ENCODE data around the gene HOXD13. TPM values are rescaled to one million over a fixed set of nuclear protein-coding genes. Genes with fewer than 3 reads are reported as not detected.

Gene HOXD13
- total RNA-seq, 1 experiment from 2014 or later: 0.36 TPM

DNA sequence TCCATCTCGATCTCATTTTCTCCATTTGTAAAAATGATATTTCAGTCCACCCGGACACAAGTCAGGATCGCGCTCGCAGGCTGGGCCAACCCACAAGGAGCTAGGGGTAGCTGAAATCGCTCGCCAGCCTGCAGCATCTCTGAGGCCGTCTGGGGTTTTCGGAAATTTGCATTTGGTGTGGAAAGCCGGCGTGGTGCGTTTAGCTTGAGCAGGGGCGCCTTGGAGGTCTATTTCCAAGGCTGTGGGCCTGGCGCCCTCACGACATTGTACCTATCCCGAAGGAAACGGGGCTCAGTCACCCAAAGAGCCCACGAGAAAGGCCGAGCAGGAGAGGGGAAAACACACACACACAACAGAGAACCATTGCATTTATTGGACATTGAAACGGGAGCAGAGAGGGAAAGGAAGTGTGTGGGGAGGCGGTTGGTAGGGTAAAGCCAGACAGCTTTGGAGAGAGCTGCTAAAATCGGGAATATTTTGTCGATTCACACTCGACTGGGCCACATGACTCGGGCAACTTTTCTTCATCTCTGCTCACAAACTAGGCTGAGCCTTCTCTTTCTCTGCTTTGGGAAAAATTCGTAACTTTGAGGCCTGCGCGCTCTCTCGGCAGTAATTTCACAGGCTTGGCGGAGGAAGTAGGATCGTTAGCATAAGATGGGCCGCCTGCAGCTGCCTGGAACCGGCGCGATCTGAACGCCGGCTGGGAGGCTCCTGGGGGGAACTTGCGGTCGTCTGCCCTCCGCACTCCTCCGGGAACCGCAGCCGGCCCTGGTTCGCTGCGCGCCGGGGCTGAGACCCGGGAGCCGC, 35.9 kb downstream of the HOXD13 start:
- no peak overlapping the region for H3K9ac ChIP-seq (ENCODE audit: low read length)
- H3K4me3 ChIP-seq (ENCODE audit: low read length): no peak overlapping the region
- POLR2A ChIA-PET (ENCODE audit: unreplicated experiment): no interaction called here
- peaks cover 10% of the 10 kb centered on the region for H3K4me1 ChIP-seq (ENCODE audit: insufficient read depth, low read length)
- ATAC-seq (no peak), DNase-seq (no peak)
- H3K36me3 ChIP-seq (ENCODE audit: low read depth, low read length): no peaks in the 10 kb centered on the region; the same call in 1 of the 2 replicates
- no peaks in the 10 kb centered on the region for H4K20me1 ChIP-seq (ENCODE audit: low read length)
- intact Hi-C loops (cut with micrococcal nuclease): no loop called here
- no peaks in the 10 kb centered on the region for H3K9me3 ChIP-seq (ENCODE audit: low read length)
- no peak overlapping the region for H2AFZ ChIP-seq (ENCODE audit: low read length)
- CTCF ChIA-PET: interaction anchor here (0.6 to 2.4 kb wide), 4 partner anchors 317 to 543 kb away, joined by 3 to 17 read pairs (median 6); no protein-coding TSS in a partner anchor
- BruUV-seq (replicated peaks): no TSS peak
- no peak overlapping the region for H3K27ac ChIP-seq (ENCODE audit: low read length)
- no peaks in the 10 kb centered on the region for H3K9me2 ChIP-seq (replicated peaks; ENCODE audit: low read length)
- H3K27me3 ChIP-seq (ENCODE audit: low read length): no peaks in the 10 kb centered on the region
- no peaks in the 10 kb centered on the region for H3K79me2 ChIP-seq (ENCODE audit: low read length)
- TF ChIP-seq EZH2phosphoT487 (IDR thresholded peaks at IDR 0.05; ENCODE audit: borderline replicate concordance, low read length) (no peak), EZH2 (IDR thresholded peaks at IDR 0.05; ENCODE audit: low read length, unreplicated experiment) (no peak)
- TF ChIP-seq, protein P1, sequence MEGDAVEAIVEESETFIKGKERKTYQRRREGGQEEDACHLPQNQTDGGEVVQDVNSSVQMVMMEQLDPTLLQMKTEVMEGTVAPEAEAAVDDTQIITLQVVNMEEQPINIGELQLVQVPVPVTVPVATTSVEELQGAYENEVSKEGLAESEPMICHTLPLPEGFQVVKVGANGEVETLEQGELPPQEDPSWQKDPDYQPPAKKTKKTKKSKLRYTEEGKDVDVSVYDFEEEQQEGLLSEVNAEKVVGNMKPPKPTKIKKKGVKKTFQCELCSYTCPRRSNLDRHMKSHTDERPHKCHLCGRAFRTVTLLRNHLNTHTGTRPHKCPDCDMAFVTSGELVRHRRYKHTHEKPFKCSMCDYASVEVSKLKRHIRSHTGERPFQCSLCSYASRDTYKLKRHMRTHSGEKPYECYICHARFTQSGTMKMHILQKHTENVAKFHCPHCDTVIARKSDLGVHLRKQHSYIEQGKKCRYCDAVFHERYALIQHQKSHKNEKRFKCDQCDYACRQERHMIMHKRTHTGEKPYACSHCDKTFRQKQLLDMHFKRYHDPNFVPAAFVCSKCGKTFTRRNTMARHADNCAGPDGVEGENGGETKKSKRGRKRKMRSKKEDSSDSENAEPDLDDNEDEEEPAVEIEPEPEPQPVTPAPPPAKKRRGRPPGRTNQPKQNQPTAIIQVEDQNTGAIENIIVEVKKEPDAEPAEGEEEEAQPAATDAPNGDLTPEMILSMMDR (conservative IDR thresholded peaks at IDR 0.05; ENCODE audit: low read depth, low read length): no peak
- H3K4me2 ChIP-seq (ENCODE audit: low read length): no peak overlapping the region
- no peaks in the 10 kb centered on the region for H3F3A ChIP-seq (ENCODE audit: low read length, unreplicated experiment)

- no peaks in the 10 kb centered on the region for H3K9me3 ChIP-seq (ENCODE audit: low read length)
- CTCF ChIA-PET: interaction anchor here (0.5 kb wide), 1 partner anchor 149 kb away, joined by 5 read pairs; no protein-coding TSS in a partner anchor
These were observed 36.7 kb downstream of the HOXD13 start, which contains the start of gene HOXD8 for GRCh38 chr2:176128982-176129796. Gene HOXD8 (plus strand): TSS chr2:176129705. CDS start chr2:176130367, 662 bp downstream.

More at GRCh38 chr2:176128982-176129796, 36.7 kb downstream of the HOXD13 start, which contains the start of gene HOXD8:
- H3F3A ChIP-seq (ENCODE audit: low read length, unreplicated experiment): peaks cover under 1% of the 10 kb centered on the region
- POLR2A ChIA-PET (ENCODE audit: unreplicated experiment): no interaction called here
- H3K4me1 ChIP-seq (ENCODE audit: insufficient read depth, low read length): peaks cover 10% of the 10 kb centered on the region
- TF ChIP-seq, protein P1 (conservative IDR thresholded peaks at IDR 0.05; ENCODE audit: low read depth, low read length): no peak
- TF ChIP-seq EZH2 (IDR thresholded peaks at IDR 0.05; ENCODE audit: low read length, unreplicated experiment) (no peak), EZH2phosphoT487 (IDR thresholded peaks at IDR 0.05; ENCODE audit: borderline replicate concordance, low read length) (no peak)
- H3K4me2 ChIP-seq (ENCODE audit: low read length): peak within 1 kb of the TSS; percentile 99
- DNase-seq (no peak), ATAC-seq (no peak)
- H3K4me3 ChIP-seq (ENCODE audit: low read length): peak within 1 kb of the TSS; percentile 81
- no peaks in the 10 kb centered on the region for H3K27me3 ChIP-seq (ENCODE audit: low read length)
- intact Hi-C loops (cut with micrococcal nuclease): no loop called here
- peak within 1 kb of the TSS; percentile 96 for H2AFZ ChIP-seq (ENCODE audit: low read length)
- no TSS peak for BruUV-seq (replicated peaks)
- H3K9me2 ChIP-seq (replicated peaks; ENCODE audit: low read length): no peaks in the 10 kb centered on the region
- H3K79me2 ChIP-seq (ENCODE audit: low read length): no peaks in the 10 kb centered on the region
- no peaks in the 10 kb centered on the region for H4K20me1 ChIP-seq (ENCODE audit: low read length)
- no peaks in the 10 kb centered on the region; the same call in 1 of the 2 replicates for H3K36me3 ChIP-seq (ENCODE audit: low read depth, low read length)
- H3K9ac ChIP-seq (ENCODE audit: low read length): peak within 1 kb of the TSS; percentile 28; the same call in 1 of the 2 replicates
- H3K27ac ChIP-seq (ENCODE audit: low read length): no peak within 1 kb of the TSS

Data from PC-3 (cell line).